ENCODE results near the gene CACNB1. TPM values are rescaled to one million over a fixed set of nuclear protein-coding genes. Genes with fewer than 3 reads are reported as not detected.

The CACNB1 gene
- total RNA-seq, 4 donors from 2014 or later = 5.7 to 13.1 (median 11.2) TPM

DNA sequence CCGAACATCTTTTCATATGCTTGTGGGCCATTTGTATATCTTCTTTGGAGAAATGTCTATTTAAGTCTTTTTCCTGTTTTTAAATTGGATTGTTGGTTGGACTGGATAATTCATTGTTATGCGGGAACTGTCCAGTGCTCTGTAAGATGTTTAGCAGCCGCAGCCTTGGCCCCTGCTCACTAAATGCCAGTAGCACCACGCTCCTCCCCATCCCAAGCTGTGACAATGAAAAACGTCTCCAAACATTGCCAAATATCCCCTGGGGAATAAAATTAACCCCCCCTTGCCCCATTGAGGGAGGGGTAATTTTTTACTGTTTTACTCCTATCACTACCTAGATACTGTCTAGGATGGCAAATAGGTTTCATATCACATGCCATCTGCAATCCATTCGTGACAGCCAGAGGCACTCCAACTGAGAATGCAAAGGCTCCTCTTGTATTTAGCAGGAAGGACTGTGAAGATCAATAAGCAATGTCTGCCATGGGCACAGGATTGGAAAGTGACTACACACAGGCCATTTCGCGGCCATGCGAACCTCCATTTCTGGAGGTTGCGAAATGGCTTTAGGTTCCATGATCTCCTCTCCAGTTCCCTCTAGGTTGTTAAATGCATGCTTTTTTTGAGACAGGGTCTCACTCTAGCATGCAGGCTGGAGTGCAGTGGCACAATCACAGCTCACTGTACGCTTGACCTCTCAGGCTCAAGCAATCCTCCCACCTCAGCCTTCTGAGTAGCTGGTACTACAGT, 55.4 kb downstream of the CACNB1 start:
- intact Hi-C loops (cut with DNase I; ENCODE audit: low total_unique reads) = no loop called here
- TF ChIP-seq, protein P1, sequence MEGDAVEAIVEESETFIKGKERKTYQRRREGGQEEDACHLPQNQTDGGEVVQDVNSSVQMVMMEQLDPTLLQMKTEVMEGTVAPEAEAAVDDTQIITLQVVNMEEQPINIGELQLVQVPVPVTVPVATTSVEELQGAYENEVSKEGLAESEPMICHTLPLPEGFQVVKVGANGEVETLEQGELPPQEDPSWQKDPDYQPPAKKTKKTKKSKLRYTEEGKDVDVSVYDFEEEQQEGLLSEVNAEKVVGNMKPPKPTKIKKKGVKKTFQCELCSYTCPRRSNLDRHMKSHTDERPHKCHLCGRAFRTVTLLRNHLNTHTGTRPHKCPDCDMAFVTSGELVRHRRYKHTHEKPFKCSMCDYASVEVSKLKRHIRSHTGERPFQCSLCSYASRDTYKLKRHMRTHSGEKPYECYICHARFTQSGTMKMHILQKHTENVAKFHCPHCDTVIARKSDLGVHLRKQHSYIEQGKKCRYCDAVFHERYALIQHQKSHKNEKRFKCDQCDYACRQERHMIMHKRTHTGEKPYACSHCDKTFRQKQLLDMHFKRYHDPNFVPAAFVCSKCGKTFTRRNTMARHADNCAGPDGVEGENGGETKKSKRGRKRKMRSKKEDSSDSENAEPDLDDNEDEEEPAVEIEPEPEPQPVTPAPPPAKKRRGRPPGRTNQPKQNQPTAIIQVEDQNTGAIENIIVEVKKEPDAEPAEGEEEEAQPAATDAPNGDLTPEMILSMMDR (IDR thresholded peaks at IDR 0.05) = no peak
- no peak for TF ChIP-seq POLR2A (IDR thresholded peaks at IDR 0.05)
- H3K4me3 ChIP-seq (ENCODE audit: low read depth, poor library complexity, severe bottlenecking) = no peak overlapping the region
- 90 to 91% methylated on average over 11 of the region's 11 CpGs for WGBS, 2 donors
- DNase-seq (ENCODE audit: low spot score in 2 of 2) = no peak

DNA sequence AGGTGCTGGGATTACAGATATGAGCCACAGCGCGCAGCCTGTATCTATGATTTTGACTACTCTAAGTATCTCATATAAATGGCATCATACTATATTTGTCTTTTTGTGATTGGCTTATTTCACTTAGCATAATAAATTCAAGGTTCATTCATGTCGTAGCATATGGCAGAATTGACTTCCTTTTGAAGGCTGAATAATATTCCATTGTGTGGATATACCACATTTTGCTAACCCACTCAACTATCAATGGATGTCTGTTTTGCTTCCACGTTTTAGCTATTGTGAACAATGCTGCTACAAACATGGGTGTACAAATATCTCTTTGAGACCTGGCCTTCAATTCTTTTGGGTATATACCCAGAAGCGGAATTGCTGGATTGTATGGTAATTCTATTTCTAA, 56.2 kb downstream of the CACNB1 start:
- intact Hi-C loops (cut with DNase I; ENCODE audit: low total_unique reads) = no loop called here
- DNase-seq (ENCODE audit: low spot score in 2 of 2) = no peak
- WGBS, 2 donors = 97 to 99% methylated on average over 5 of the region's 5 CpGs
- H3K4me3 ChIP-seq (ENCODE audit: low read depth, poor library complexity, severe bottlenecking) = no peak overlapping the region
- TF ChIP-seq, protein P1 (IDR thresholded peaks at IDR 0.05) = no peak
- no peak for TF ChIP-seq POLR2A (IDR thresholded peaks at IDR 0.05)

DNA sequence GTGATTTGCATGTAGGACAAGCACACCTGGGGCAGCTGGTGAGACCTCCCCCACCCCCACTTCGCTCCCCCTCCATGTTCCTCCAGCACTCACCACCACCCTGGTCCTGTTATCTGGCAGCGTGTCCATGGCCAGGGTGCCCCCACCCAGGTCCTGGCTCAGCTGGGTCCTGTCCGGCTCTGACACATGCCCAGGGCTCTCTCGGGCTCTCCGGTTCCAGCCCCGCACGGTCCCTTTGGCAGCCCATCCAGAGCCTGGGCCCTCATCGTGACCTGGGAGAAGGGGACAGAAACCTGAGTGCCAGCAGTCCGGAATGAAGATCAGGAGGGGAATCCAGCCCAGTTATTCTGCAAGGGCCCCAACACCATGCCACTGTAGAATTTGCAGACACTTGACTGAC, 57.9 kb downstream of the CACNB1 start:
- no peak overlapping the region for H3K4me3 ChIP-seq (ENCODE audit: low read depth, poor library complexity, severe bottlenecking)
- intact Hi-C loops (cut with DNase I; ENCODE audit: low total_unique reads) = loop anchor here (10.0 kb wide), 1 partner anchor 55 kb away; no protein-coding TSS in a partner anchor
- TF ChIP-seq, protein P1 (IDR thresholded peaks at IDR 0.05) = no peak
- no peak for TF ChIP-seq POLR2A (IDR thresholded peaks at IDR 0.05)
- DNase-seq (ENCODE audit: low spot score in 2 of 2) = no peak
- WGBS, 2 donors = 93 to 96% methylated on average over 8 to 9 of the region's 9 CpGs

DNA sequence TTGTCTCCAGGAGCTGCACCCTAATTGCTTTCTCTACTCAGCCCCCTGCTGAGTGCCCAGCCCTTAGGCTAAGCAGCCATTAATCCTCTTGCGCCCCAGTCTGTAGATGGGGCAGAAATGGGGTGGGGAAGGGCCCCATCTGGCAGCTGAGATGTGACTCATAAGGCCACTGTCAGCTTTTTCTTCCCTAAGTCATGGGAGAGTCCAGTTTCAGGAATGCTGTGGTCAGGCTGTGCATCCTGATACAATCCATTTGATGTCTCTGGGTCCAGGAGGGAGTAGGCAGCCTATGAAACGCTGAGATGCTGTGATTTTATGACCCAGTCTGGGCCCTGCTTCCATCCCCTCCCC, 58.3 kb downstream of the CACNB1 start:
- no peak for DNase-seq (ENCODE audit: low spot score in 2 of 2)
- TF ChIP-seq POLR2A (IDR thresholded peaks at IDR 0.05) = no peak
- TF ChIP-seq, protein P1 (IDR thresholded peaks at IDR 0.05) = no peak
- H3K4me3 ChIP-seq (ENCODE audit: low read depth, poor library complexity, severe bottlenecking) = no peak overlapping the region
- intact Hi-C loops (cut with DNase I; ENCODE audit: low total_unique reads) = loop anchor here (10.0 kb wide), 1 partner anchor 54 kb away; no protein-coding TSS in a partner anchor
- 26 to 57% methylated on average over 2 of the region's 2 CpGs for WGBS, 2 donors

DNA sequence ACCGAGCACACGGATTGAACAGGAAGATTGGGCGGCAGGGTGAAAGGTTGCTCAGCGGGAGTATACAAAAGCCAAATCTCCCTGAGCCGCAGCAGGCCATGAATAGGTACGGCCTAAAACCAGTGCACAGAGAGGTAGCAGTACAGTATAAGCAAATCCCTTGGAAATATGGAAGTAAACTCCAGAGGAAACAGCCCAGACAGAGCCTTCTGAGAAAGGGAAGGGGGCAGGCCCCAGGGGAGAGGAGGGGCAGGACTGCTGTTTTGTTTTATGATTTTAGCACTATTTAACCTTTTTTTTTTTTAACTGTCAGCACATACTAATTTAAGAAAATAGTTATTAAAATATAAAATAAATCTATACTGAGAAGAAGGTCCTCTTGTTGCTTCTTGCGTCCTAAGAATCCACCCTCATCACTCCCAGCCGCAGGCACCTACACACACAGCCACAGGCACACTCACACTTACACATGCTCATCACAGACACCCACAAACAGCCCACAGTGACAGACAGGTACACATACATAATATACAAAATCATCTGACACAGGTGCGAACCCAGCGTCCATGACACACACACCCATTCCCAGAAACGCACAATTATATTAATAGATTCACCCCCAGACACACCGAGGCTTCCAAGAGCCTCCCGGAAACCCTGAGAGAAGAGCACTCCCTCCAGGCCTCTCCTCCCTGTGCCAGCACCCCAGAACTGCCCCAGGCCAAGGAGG, 58.9 kb downstream of the CACNB1 start:
- H3K4me3 ChIP-seq (ENCODE audit: low read depth, poor library complexity, severe bottlenecking) = no peak overlapping the region
- no peak for TF ChIP-seq POLR2A (IDR thresholded peaks at IDR 0.05)
- TF ChIP-seq, protein P1 (IDR thresholded peaks at IDR 0.05) = no peak
- no peak for DNase-seq (ENCODE audit: low spot score in 2 of 2)
- 54 to 71% methylated on average over 13 of the region's 13 CpGs for WGBS, 2 donors
- intact Hi-C loops (cut with DNase I; ENCODE audit: low total_unique reads) = loop anchor here (10.0 kb wide), 1 partner anchor 54 kb away; no protein-coding TSS in a partner anchor
